Stimulated activated CD8-positive, alpha-beta memory T cell treated with anti-CD3 and anti-CD28 coated beads, Interleukin-4, amount 100 ng/mL, for 48 hours (primary cell): ENCODE data around the gene FAM72A.
"Not testable (repeated sequence)": the region's sequence is repeated elsewhere in the genome, so short reads cannot be mapped to it uniquely, and the experiment has no call there.

ENCODE experiments used
- DNase-seq: peaks from one replicate; pipeline ENCODE4 v3.0.0-alpha.2; 2020

FAM72A gene

DNA sequence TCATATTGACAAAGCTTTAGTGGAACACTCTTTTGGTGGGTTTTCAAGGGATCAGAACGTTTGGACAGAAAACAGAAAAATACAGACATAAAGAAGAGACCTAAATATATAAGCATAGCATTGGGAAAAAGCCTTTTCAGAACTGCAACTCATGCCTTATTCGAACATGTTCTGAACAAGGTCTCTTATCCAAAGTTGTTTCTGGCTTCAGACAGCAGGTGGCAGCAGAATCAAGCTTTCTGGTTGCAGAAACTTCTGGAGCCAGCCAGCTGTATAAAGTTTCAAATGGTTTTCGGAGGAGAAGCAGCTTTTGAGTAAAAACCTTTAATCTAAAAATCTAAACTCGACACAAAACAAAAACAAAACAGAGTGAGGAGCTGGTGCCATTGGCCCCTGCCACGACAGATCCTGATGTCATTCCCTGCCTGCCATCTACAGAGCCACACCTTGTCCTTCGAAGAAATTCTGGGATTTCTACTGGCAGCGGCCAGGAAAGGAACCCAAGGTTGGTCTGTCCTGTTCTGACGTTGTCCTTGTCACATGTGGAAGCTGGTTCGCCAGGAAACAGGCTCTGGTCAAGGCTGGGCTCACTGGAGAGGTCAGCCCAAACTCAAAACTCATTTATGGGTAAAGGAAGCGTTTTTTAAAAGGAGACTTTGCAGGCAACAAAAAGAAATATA, 35.1 kb downstream of the FAM72A start:
- DNase-seq, result not testable (repeated sequence)

DNA sequence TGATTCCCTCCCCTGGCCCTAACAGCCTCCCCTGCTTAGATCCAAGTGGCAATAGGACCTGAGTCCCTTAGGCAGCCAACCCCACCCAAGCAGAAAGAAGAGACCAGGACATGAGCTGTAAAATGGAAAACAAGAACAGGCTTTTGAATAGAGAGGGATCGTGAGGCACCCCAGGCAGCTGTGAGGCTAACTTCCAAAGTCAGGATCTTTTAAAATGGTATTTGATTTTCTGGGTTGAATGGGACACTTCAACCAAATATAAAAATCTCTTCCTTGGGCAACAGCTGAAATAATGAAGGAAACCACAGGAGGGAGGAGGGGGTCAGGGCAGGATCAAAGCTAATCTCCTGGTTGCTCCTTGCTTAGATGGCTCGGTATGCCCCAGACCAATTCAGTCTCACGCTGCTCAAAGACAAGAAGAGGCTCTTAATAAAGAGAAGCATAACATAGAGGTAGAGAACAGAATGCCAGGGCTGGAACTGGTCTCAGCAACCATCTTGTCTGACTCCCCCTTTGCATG, 56.8 kb downstream of the FAM72A start:
- DNase-seq, result no peak

DNA sequence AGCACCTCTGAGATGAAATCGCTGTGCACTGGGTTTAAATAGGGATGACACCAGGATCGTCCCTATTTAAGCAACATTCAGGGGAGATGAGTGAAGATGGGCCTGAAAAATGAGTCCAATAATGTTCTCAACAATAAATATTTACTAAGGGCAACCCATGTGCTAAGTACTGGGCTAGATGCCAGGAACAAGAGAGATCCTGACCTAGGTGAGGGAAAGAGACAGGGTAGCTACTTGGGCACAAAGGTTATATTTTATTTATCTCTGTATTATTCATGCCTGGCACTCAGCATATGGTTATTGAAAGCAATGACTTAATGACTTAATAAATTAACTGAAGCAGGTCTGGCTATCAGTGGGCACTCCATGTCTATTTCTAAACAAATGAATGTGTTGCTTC, 58.0 kb downstream of the FAM72A start:
- no peak for DNase-seq

DNA sequence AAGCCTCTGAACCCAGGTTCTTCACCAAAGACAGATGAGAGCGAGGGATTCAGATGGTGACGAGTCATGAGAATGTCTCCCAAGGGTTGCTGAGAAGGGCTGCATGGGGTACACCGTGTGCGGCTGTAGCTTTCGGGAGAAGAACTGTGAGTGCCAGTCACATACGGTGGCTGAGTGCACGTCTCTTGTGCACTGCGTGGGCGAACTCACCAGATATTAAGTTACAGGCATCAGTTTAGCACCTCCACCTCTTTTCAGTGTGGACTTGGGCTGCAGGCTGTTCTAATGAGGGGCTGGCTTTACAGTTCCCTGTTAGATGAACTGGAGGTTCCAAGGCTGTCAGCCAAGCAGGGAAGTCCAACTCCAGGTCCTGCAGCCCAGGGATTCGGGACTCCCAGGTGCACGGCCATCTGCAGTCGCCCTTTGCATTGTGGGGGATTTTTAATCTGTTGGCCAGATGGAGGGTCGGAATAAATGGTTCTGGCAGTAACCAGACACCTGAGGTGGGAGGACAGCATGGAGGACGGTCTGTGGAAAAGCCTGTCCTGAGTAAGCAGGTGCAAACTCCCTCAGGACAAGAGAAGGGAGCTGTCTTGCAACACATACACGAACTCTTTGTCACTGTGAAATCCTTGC, 59.0 kb downstream of the FAM72A start:
- DNase-seq, result no peak

DNA sequence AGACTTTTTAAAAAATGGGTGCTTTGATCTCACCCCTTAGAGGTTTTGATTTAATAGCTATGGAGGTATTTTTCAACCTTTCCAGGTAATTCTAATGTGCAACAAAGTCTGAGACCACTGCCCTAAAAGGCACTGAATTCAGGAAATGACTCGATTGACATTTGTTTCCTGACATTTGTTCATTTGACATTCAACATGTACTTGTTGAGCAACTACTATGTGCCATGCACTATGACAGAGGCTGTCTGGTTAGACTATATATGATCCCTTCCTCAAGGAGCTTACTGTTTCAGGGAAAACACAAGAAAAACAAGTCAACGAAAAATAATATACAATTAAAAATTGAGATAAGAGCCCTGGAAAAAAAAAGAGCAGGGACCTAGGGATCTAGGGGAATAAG, 59.9 kb downstream of the FAM72A start:
- DNase-seq, result no peak

DNA sequence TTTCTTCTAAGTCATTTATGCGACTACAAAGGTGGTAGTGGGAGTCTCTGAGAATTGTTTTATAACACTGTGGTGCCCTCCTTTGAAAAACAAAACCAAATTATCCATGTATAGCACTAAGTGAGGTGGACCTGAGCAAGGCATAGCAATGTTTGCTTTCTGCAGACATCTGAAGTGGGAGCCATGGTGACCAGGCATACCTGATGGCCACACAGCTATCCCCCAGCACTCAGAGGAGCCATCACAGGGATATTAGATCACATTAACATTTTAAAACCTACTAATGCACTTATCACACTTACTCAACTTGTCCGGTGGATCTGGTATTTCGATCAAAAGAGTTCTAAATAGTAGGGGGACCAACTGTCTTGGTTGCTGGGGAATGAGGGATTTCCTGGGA, 60.6 kb downstream of the FAM72A start:
- DNase-seq, result no peak

DNA sequence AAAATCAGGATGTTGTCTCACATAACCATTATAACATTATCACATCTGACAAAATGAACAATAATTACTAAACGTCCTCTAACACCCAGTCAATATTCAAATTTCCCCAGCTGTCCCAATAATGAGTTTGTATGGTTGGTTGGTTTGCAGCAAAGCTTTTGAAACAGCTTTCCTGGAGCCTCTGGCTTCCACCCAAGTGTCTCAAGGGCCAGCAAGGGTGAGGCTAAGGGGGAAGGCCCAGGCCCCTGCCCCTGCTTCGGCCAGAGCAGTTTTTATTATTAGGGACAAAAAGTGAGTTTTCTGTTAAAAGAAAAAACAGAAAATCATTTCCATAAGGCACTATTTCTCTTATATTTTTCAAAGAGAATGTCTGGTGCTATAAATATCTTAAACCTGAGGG, 66.4 kb downstream of the FAM72A start:
- DNase-seq, result no peak
